H1 (cell line): Measurements from ENCODE around the gene DNAJC28. TPM values are rescaled to one million over a fixed set of nuclear protein-coding genes. Genes with fewer than 3 reads are reported as not detected.
A peak's percentile ranks its signal among the peaks of the same experiment; 100 is the strongest.

Source experiments
- CTCF ChIA-PET: fragments of 300-600 bp; sonication (Branson Sonifier 250); formaldehyde crosslinking; loops from one replicate; lab custom pipeline; 2021; ENCODE audit not compliant: partially characterized antibody; lab: Charles Lee
- POLR2A ChIA-PET: fragments of 300-600 bp; sonication (Branson Sonifier 250); formaldehyde crosslinking; loops from one replicate; lab custom pipeline; 2021; ENCODE audit warnings: inconsistent platforms; ENCODE audit not compliant: partially characterized antibody; lab: Charles Lee
- DNase-seq, 2 experiments: peaks; one replicate each; pipeline versions ENCODE4 v3.0.0 to v3.0.0-alpha.2; 2010 to 2022; ENCODE audit warnings: low spot score in 2 of 2, low read depth in 1 of 2, mixed read lengths in 1 of 2
- FAIRE-seq: peaks from 2 replicates; lab custom pipeline; 2011; peaks lifted over from hg19 to GRCh38; lab: Jason Lieb, UNC
- H2AFZ ChIP-seq: 2 replicates; pipeline ENCODE4 v1.8.1; 2012; ENCODE audit warnings: low read length, inconsistent platforms
- H2AK5ac ChIP-seq: 2 replicates; pipeline ENCODE4 v1.6.1; 2013; ENCODE audit warnings: low read depth, low read length
- H2BK120ac ChIP-seq: replicated peaks from 2 replicates; pipeline ENCODE3; 2013; ENCODE audit warnings: low read depth, low read length, inconsistent platforms
- H2BK12ac ChIP-seq: 2 replicates; pipeline ENCODE4 v1.6.1; 2013; ENCODE audit warnings: low read depth, low read length
- H2BK15ac ChIP-seq: 2 replicates; pipeline ENCODE4 v1.6.1; 2013; ENCODE audit warnings: low read length
- H2BK20ac ChIP-seq: 2 replicates; pipeline ENCODE4 v1.6.1; 2013; ENCODE audit warnings: low read length
- H2BK5ac ChIP-seq: 2 replicates; pipeline ENCODE4 v1.6.1; 2013; ENCODE audit warnings: low read depth, low read length
- H3K14ac ChIP-seq: 2 replicates; pipeline ENCODE4 v1.6.1; 2013; ENCODE audit warnings: inconsistent platforms; ENCODE audit not compliant: insufficient read length
- H3K18ac ChIP-seq: 2 replicates; pipeline ENCODE4 v1.6.1; 2013; ENCODE audit warnings: low read length; ENCODE audit errors: extremely low read depth
- H3K23ac ChIP-seq: 2 replicates; pipeline ENCODE4 v1.6.1; 2013; ENCODE audit warnings: inconsistent platforms; ENCODE audit not compliant: insufficient read length
- H3K23me2 ChIP-seq: 2 replicates; pipeline ENCODE4 v1.6.1; 2013; ENCODE audit warnings: low read depth, low read length
- H3K27ac ChIP-seq: 2 replicates; pipeline ENCODE4 v1.6.1; 2011; ENCODE audit warnings: low read depth, low read length, inconsistent platforms
- H3K27me3 ChIP-seq, 4 experiments: replicated peaks in 1 of 4; 1 replicate in 1 of 4; 2 replicates in 3 of 4; pipeline versions ENCODE4 v1.6.1 to v1.8.1; 2011 to 2013; ENCODE audit warnings: low read length in 3 of 4, mild to moderate bottlenecking in 3 of 4, inconsistent platforms in 2 of 4, mixed read lengths in 2 of 4, moderate library complexity in 1 of 4; ENCODE audit not compliant: control insufficient read depth in 3 of 4, insufficient read depth in 3 of 4; ENCODE audit errors: extremely low read depth in 1 of 4
- H3K36me3 ChIP-seq, 4 experiments: 2 replicates each; pipeline versions ENCODE4 v1.6.1 to v1.8.1; 2011 to 2013; ENCODE audit warnings: mild to moderate bottlenecking in 4 of 4, low read length in 3 of 4, moderate library complexity in 2 of 4, control low read depth in 1 of 4, inconsistent platforms in 1 of 4; ENCODE audit not compliant: insufficient read depth in 4 of 4, control insufficient read depth in 2 of 4
- H3K4ac ChIP-seq: replicated peaks from 2 replicates; pipeline ENCODE3; 2013; ENCODE audit warnings: low read length, low read depth, mixed read lengths, inconsistent platforms; ENCODE audit not compliant: insufficient read length
- H3K4me1 ChIP-seq, 4 experiments: replicated peaks in 1 of 4; 1 replicate in 1 of 4; 2 replicates in 3 of 4; pipeline versions ENCODE4 v1.6.1 to v1.8.1; 2011 to 2013; ENCODE audit warnings: low read length in 3 of 4, inconsistent platforms in 2 of 4, mixed read lengths in 1 of 4; ENCODE audit not compliant: insufficient read depth in 4 of 4, control insufficient read depth in 3 of 4
- H3K4me2 ChIP-seq, 2 experiments: 2 replicates each; pipeline versions ENCODE4 v1.6.1 to v1.8.1; 2011 to 2013; ENCODE audit warnings: low read depth in 2 of 2, low read length in 2 of 2, control low read depth in 1 of 2, inconsistent platforms in 1 of 2, mild to moderate bottlenecking in 1 of 2; ENCODE audit not compliant: insufficient read depth in 1 of 2
- H3K4me3 ChIP-seq, 4 experiments: fragments of 200-600, 300-600 bp in 1 of 4; sonication (generic), shearing (Covaris generic), sonication (Bioruptor Twin) in 1 of 4; 2 replicates each; pipeline versions ENCODE4 v1.5.1 to v1.8.1; 2011 to 2016; ENCODE audit warnings: low read length in 4 of 4, low read depth in 3 of 4, control low read depth in 2 of 4, inconsistent platforms in 2 of 4, mild to moderate bottlenecking in 2 of 4, mixed read lengths in 1 of 4, moderate library complexity in 1 of 4; ENCODE audit not compliant: insufficient read depth in 2 of 4; ENCODE audit errors: extremely low read depth in 1 of 4
- H3K56ac ChIP-seq: replicated peaks from 2 replicates; pipeline ENCODE3; 2013; ENCODE audit warnings: low read depth, mild to moderate bottlenecking, mixed read lengths, low read length, inconsistent platforms; ENCODE audit not compliant: insufficient read length
- H3K79me1 ChIP-seq: 2 replicates; pipeline ENCODE4 v1.6.1; 2013; ENCODE audit warnings: low read depth, low read length, control low read depth
- H3K79me2 ChIP-seq, 2 experiments: 2 replicates each; pipeline versions ENCODE4 v1.6.1 to v1.8.1; 2012 to 2013; ENCODE audit warnings: low read length in 2 of 2, mild to moderate bottlenecking in 2 of 2, inconsistent platforms in 1 of 2; ENCODE audit not compliant: insufficient read depth in 2 of 2, control insufficient read depth in 1 of 2
- H3K9ac ChIP-seq, 4 experiments: replicated peaks in 1 of 4; 1 replicate in 1 of 4; 2 replicates in 3 of 4; pipeline versions ENCODE4 v1.6.1 to v1.8.1; 2011 to 2013; ENCODE audit warnings: low read depth in 3 of 4, low read length in 3 of 4, control low read depth in 2 of 4, mild to moderate bottlenecking in 2 of 4, moderate library complexity in 2 of 4, inconsistent platforms in 1 of 4; ENCODE audit errors: extremely low read depth in 1 of 4
- H3K9me3 ChIP-seq, 2 experiments: 2 replicates each; pipeline versions ENCODE4 v1.6.1 to v1.8.1; 2012 to 2013; ENCODE audit warnings: mild to moderate bottlenecking in 2 of 2, moderate library complexity in 2 of 2, control low read depth in 1 of 2, inconsistent platforms in 1 of 2, low read depth in 1 of 2, low read length in 1 of 2, mixed read lengths in 1 of 2; ENCODE audit not compliant: insufficient read depth in 2 of 2
- H4K20me1 ChIP-seq, 2 experiments: replicated peaks in 1 of 2; 2 replicates each; pipeline versions ENCODE3 to v1.8.1; 2011 to 2013; ENCODE audit warnings: inconsistent platforms in 2 of 2, low read length in 2 of 2, mild to moderate bottlenecking in 1 of 2; ENCODE audit not compliant: insufficient read depth in 2 of 2, control insufficient read depth in 1 of 2
- H4K5ac ChIP-seq: 2 replicates; pipeline ENCODE4 v1.6.1; 2013; ENCODE audit warnings: low read length, low read depth, mixed read lengths, inconsistent platforms; ENCODE audit not compliant: insufficient read length
- H4K8ac ChIP-seq: 2 replicates; pipeline ENCODE4 v1.8.0; 2013; ENCODE audit warnings: mild to moderate bottlenecking, moderate library complexity, low read length, inconsistent platforms; ENCODE audit not compliant: insufficient read depth; ENCODE audit errors: extremely low read depth
- H4K91ac ChIP-seq: replicated peaks from 2 replicates; pipeline ENCODE3; 2013; ENCODE audit warnings: low read length, mixed read lengths, inconsistent platforms; ENCODE audit not compliant: insufficient read length
- ASH2L ChIP-seq: fragments of 200-600, 300-600 bp; sonication (generic); IDR thresholded peaks from one replicate; pipeline ENCODE4 v1.7.1; 2017; ENCODE audit warnings: low read length
- BRCA1 ChIP-seq: IDR thresholded peaks from 2 replicates; pipeline ENCODE4 v1.6.1; 2012; ENCODE audit warnings: low read depth, low read length, improper control_type of control experiment
- CREB1 ChIP-seq: IDR thresholded peaks from 2 replicates; pipeline ENCODE4 v1.6.1; 2012; ENCODE audit warnings: inconsistent platforms
- EP300 ChIP-seq, 2 experiments: IDR thresholded peaks; 1 replicate in 1 of 2; 2 replicates in 1 of 2; pipeline ENCODE4 v1.6.1; 2011 to 2012; ENCODE audit warnings: low read depth in 2 of 2, low read length in 2 of 2, mild to moderate bottlenecking in 2 of 2, borderline replicate concordance in 1 of 2, inconsistent platforms in 1 of 2, moderate library complexity in 1 of 2
- HDAC2 ChIP-seq, 2 experiments: fragments of 300-600 bp in 1 of 2; sonication (generic) in 1 of 2; IDR thresholded peaks; 2 replicates each; pipeline ENCODE4 v1.6.1; 2011 to 2012; ENCODE audit warnings: low read depth in 2 of 2, low read length in 2 of 2, mild to moderate bottlenecking in 2 of 2, moderate library complexity in 2 of 2, borderline replicate concordance in 1 of 2, inconsistent platforms in 1 of 2
- KDM5A ChIP-seq: fragments of 200-600 bp; IDR thresholded peaks from 2 replicates; pipeline ENCODE4 v1.7.1; 2012; ENCODE audit warnings: mild to moderate bottlenecking, low read length, inconsistent platforms, mixed read lengths
- SP1 ChIP-seq: IDR thresholded peaks from 2 replicates; pipeline ENCODE4 v1.6.1; 2011; ENCODE audit warnings: low read depth, low read length
- WGBS, 2 experiments: shearing (Covaris generic) in 1 of 2; methylation state at CpG; one replicate each; pipeline versions ENCODE4 v1.1.6 to v1.1.7; 2013 to 2015; ENCODE audit warnings: low lambda C conversion rate in 2 of 2, mixed read lengths in 2 of 2, inconsistent platforms in 1 of 2, low coverage in 1 of 2, missing lambda C conversion rate in 1 of 2; ENCODE audit not compliant: insufficient replicate concordance in 2 of 2, insufficient coverage in 1 of 2, insufficient read length in 1 of 2; ENCODE audit errors: extremely low coverage in 1 of 2, missing lambda C conversion rate in 1 of 2; 5-methylcytosine and 5-hydroxymethylcytosine counted together
- polyA plus RNA-seq, 7 experiments: library from polyadenylated mRNA; depleted of rRNA in 3 of 7; stranded (reverse) in 5 of 7; unstranded in 2 of 7; fragments of >200 nt in 5 of 7; fragments of 200-250 nt in 2 of 7; gene quantifications; 1 replicate in 5 of 7; 2 replicates in 1 of 7; 4 replicates in 1 of 7; pipeline versions ENCODE4 v1.2.1 to v1.2.3, GENCODE V29; 2011 to 2013; ENCODE audit warnings: missing spikeins in 2 of 7, mixed read lengths in 2 of 7
- total RNA-seq: library from RNA; stranded (reverse); fragmentation: NEBNext Ultra II Directional; extraction: Animal tissue kit (Norgen Biotek cat#: 25700); gene quantifications from 2 replicates; pipeline ENCODE4 v1.2.1, GENCODE V29; 2021
- TF ChIP-seq, protein P1 (sequence below): IDR thresholded peaks from 2 replicates; pipeline ENCODE4 v1.6.1; 2011; ENCODE audit warnings: low read length, improper control_type of control experiment

Gene DNAJC28
- total and polyA plus RNA-seq, 2 of the 8 experiments (the other 6 are each of a cell fraction or from before 2014, with no cell fraction given), result 0.97 to 4.3 TPM

DNA sequence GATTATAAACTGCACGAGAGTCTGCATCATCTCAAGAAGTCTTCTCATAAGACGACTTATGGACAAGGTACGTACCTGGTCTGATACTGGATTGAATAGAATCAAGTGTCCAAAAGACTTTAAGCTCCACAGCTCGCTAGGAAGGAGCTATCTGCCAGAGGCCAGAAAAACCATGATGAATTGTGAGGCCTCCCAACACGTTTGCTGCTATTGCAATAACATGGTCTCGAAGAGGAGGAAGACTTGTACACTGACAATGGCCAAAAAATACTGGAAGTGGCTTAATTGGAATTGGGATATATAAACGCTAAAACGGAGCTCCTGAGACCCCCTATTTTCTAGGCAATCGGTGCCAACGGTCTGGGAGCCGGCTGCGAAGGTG is 534 bp downstream of the DNAJC28 start:
- no peaks in the 10 kb centered on the region; a peak in 1 of 7 replicates for H3K4me1 ChIP-seq
- CTCF ChIA-PET, result interaction anchor here (1.0 to 1.1 kb wide), 2 partner anchors 9 to 11 kb away, joined by 3 read pairs; partner anchors contain the start of gene TMEM50B

More for the DNA sequence above, 534 bp downstream of the DNAJC28 start:
- peaks cover 7% of the 10 kb centered on the region for H3K23me2 ChIP-seq
- H4K20me1 ChIP-seq, result no peaks in the 10 kb centered on the region
- H2BK5ac ChIP-seq, result no peak overlapping the region; the same call in 1 of the 2 replicates
- H2AFZ ChIP-seq, result peak overlapping the region; percentile 25
- no peak overlapping the region for H4K8ac ChIP-seq
- no peaks in the 10 kb centered on the region for H3K79me1 ChIP-seq
- H2BK20ac ChIP-seq, result no peak overlapping the region
- POLR2A ChIA-PET, result interaction anchor here (0.8 to 2.6 kb wide), 9 partner anchors 10 to 718 kb away, joined by 3 to 30 read pairs (median 4); partner anchors contain the start of genes DONSON and TMEM50B
- peak overlapping the region; percentile 66 to 98 (median 78) for H3K4me3 ChIP-seq
- no peaks in the 10 kb centered on the region for H3K79me2 ChIP-seq
- no peak overlapping the region for H3K23ac ChIP-seq
- no peak for DNase-seq
- WGBS, 2 experiments, result 35% methylated on average over 12 of the region's 12 CpGs; no CpG with 5 or more reads in 1 of the 2 experiments
- peaks cover 0 to 8% (median 0%) of the 10 kb centered on the region in 4 experiments; a peak in 2 of 8 replicates for H3K36me3 ChIP-seq
- H3K27me3 ChIP-seq, result no peaks in the 10 kb centered on the region
- no peak overlapping the region for H3K18ac ChIP-seq
- TF ChIP-seq ASH2L (no peak), BRCA1 (no peak), KDM5A (no peak), HDAC2 (IDR thresholded peaks at IDR 0.05; ENCODE audit: borderline replicate concordance in 1 of 2, low read depth in 2 of 2, low read length in 2 of 2) (peak in 1 of 2 experiments; percentile 16; a peak in 1 of 4 replicates), EP300 (IDR thresholded peaks at IDR 0.05; ENCODE audit: borderline replicate concordance in 1 of 2, low read depth in 2 of 2, low read length in 2 of 2) (no peak), SP1 (no peak), CREB1 (no peak)
- TF ChIP-seq, protein P1, sequence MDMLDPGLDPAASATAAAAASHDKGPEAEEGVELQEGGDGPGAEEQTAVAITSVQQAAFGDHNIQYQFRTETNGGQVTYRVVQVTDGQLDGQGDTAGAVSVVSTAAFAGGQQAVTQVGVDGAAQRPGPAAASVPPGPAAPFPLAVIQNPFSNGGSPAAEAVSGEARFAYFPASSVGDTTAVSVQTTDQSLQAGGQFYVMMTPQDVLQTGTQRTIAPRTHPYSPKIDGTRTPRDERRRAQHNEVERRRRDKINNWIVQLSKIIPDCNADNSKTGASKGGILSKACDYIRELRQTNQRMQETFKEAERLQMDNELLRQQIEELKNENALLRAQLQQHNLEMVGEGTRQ, result no peak
- TF ChIP-seq, all 59 proteins: peak for 1
- Histone ChIP-seq H3K9ac (peak overlapping the region in 1 of 4 experiments; percentile 23; a peak in 1 of 7 replicates), H3K56ac (no peak overlapping the region), H3K27ac (no peak overlapping the region), H2BK120ac (no peak overlapping the region), H3K4me2 (peak overlapping the region; percentile 74 to 75), H2AK5ac (no peak overlapping the region), H4K91ac (no peak overlapping the region), H2BK12ac (no peak overlapping the region), H3K4ac (no peak overlapping the region), H3K9me3 (no peaks in the 10 kb centered on the region), H4K5ac (no peak overlapping the region), H3K14ac (no peak overlapping the region), H2BK15ac (no peak overlapping the region)
- FAIRE-seq, result peak; percentile 7
